ENCODE measurements around the gene ABCA9. TPM values are rescaled to one million over a fixed set of nuclear protein-coding genes. Genes with fewer than 3 reads are reported as not detected.

The ABCA9 gene
- total and polyA plus RNA-seq, 9 of the 15 experiments (the other 6 are each of a cell fraction or from before 2014, with no cell fraction given): 0.04 TPM; not detected in 8

GRCh38 chr17:68955181-68955841, 105.4 kb downstream of the ABCA9 start, which contains the start of gene ABCA8 (continued):
- TF ChIP-seq, protein P1, sequence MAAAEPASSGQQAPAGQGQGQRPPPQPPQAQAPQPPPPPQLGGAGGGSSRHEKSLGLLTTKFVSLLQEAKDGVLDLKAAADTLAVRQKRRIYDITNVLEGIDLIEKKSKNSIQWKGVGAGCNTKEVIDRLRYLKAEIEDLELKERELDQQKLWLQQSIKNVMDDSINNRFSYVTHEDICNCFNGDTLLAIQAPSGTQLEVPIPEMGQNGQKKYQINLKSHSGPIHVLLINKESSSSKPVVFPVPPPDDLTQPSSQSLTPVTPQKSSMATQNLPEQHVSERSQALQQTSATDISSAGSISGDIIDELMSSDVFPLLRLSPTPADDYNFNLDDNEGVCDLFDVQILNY (CRISPR knock-in tag; IDR thresholded peaks at IDR 0.05): no peak
- TF ChIP-seq TAF7 (tag; IDR thresholded peaks at IDR 0.05) (0 out of 2 replicates have a peak, but pooled peaks have one; percentile 6), MTF1 (CRISPR knock-in tag; IDR thresholded peaks at IDR 0.05; ENCODE audit: borderline replicate concordance) (no peak), E2F8 (IDR thresholded peaks at IDR 0.05; ENCODE audit: low read depth, partially characterized antibody) (peak; percentile 31), PHF20 (IDR thresholded peaks at IDR 0.05; ENCODE audit: partially characterized antibody) (peak; percentile 75), ATF4 (CRISPR knock-in tag; IDR thresholded peaks at IDR 0.05) (no peak)
